ENCODE results near the gene PRKG1.

- TF ChIP-seq EZH2 (IDR thresholded peaks at IDR 0.05; ENCODE audit: borderline replicate concordance, low read depth, low read length, severe bottlenecking), result no peak
- TF ChIP-seq CTCF (IDR thresholded peaks at IDR 0.05; ENCODE audit: borderline replicate concordance, extremely low read depth, low read length, poor library complexity, severe bottlenecking), result no peak
These were observed 323.4 kb downstream of the PRKG1 start for GRCh38 chr10:51397695-51398094.
